Measurements from ENCODE around the gene NBL1.

The NBL1 gene

DNA sequence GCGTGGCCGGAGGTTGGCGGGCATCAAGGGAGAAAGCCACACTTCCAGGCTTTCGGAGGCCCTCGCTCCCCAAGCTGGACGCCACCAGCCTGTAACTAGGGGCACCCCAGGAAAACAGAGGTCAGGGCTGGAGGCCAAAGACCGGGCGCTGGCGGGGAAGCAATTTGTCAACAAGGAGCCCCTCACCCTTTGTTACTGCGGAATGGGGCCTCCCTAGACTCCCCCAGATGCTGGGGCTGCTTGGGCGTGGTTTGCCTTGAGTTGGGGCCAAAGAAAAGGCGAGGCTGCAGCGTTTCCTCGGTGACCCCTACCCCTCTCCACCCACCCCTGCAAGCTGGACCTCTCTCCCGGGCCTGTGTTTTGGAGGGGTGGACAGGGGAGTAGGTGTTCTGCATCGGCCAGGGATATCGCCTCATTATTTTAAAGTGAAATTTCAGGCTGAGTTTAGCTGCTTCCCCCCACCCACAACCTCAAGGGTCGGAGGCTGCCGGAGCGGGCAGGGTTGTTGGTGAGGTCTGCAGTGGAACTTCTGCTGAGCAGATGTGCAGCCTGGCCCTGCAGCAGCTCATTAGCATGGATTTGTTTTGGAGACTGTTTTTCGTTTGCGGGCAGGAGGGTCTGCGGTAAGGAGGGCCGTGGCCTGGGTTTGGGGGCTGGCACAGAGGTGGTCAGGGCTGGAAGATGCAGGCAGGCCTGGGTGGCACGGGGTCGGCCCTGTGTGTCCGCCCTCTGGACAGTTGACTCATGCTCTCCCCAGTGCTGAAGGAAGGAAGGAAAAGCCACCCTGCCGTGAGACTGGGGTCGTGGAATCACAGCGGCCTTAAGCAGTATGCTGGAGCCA is 1.5 kb downstream of the NBL1 start:
- TF ChIP-seq, protein P1, sequence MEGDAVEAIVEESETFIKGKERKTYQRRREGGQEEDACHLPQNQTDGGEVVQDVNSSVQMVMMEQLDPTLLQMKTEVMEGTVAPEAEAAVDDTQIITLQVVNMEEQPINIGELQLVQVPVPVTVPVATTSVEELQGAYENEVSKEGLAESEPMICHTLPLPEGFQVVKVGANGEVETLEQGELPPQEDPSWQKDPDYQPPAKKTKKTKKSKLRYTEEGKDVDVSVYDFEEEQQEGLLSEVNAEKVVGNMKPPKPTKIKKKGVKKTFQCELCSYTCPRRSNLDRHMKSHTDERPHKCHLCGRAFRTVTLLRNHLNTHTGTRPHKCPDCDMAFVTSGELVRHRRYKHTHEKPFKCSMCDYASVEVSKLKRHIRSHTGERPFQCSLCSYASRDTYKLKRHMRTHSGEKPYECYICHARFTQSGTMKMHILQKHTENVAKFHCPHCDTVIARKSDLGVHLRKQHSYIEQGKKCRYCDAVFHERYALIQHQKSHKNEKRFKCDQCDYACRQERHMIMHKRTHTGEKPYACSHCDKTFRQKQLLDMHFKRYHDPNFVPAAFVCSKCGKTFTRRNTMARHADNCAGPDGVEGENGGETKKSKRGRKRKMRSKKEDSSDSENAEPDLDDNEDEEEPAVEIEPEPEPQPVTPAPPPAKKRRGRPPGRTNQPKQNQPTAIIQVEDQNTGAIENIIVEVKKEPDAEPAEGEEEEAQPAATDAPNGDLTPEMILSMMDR (IDR thresholded peaks at IDR 0.05; ENCODE audit: borderline replicate concordance, control extremely low read depth, extremely low read depth, insufficient read depth, missing control alignments) = no peak
- DNase-seq (ENCODE audit: low spot score) = no peak
- in situ Hi-C loops (cut with MboI; ENCODE audit: low sequenced_read_pairs, unreplicated experiment) = no loop called here

DNA sequence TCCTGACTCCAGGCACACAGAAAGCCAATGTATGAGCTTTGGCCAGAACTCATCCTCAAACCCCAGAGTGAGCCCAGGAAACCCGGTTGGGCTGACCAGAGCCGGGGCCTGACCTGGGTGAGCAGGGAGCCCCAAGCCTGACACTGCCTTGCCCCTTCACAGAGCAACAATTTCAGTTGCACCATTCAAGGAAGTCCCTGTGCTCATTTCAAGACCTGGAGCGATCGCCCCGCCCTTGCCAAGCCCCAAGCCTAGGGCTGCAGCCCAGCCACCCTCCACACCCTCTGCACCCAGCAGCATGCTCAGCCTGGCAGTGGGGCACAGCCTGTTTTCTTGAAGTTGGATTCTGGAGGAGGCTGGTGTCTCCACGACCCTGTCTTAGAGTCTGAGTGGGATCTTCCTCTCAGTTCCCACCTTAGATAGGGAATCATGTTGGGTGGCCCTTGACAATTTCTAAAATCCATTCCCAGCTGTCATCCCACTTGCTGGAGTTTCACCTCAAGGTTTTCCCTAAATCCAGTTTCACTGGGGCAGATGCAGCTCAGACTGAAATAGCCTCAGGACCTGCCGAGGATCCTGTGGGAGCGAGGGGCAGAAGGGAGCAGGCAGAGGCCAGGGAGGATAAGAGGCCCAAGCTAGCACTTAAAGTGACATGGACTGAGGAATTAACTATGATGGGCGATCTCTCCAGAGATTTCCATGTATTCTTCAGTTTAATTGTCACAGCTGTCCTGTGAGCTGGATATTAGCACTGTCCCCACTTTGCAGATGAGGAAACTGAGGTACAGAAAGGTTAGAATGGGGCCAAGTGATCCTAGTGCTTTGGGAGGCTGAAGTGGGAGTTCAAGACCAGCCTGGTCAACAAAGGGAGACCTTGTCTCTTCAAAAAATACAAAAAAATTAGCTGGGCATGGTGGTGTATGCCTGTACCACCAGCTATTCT is 2.5 kb downstream of the NBL1 start:
- in situ Hi-C loops (cut with MboI; ENCODE audit: low sequenced_read_pairs, unreplicated experiment) = no loop called here
- TF ChIP-seq, protein P1 (IDR thresholded peaks at IDR 0.05; ENCODE audit: borderline replicate concordance, control extremely low read depth, extremely low read depth, insufficient read depth, missing control alignments) = no peak
- no peak for DNase-seq (ENCODE audit: low spot score)

DNA sequence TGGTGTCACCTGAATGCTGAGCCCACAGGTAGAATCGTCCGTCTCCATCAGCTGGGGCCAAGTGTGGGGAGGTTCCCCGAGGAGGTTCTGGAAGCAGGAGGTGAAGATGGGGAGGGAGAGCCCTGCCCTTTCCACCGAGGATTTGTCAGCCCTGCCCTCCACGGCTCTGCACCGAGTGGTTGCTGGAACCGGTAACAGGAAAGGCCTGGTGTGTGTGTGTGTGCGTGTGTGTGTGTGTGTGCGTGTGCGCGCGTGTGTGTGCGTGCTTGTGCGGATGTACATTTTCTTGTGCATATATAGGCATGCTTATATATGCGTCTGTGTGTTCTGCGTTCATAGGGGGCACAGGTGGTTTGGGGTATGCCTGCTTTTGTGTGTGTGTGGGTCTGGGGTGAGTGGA is 3.5 kb downstream of the NBL1 start:
- TF ChIP-seq, protein P1 (IDR thresholded peaks at IDR 0.05; ENCODE audit: borderline replicate concordance, control extremely low read depth, extremely low read depth, insufficient read depth, missing control alignments) = no peak
- no peak for DNase-seq (ENCODE audit: low spot score)
- in situ Hi-C loops (cut with MboI; ENCODE audit: low sequenced_read_pairs, unreplicated experiment) = no loop called here

DNA sequence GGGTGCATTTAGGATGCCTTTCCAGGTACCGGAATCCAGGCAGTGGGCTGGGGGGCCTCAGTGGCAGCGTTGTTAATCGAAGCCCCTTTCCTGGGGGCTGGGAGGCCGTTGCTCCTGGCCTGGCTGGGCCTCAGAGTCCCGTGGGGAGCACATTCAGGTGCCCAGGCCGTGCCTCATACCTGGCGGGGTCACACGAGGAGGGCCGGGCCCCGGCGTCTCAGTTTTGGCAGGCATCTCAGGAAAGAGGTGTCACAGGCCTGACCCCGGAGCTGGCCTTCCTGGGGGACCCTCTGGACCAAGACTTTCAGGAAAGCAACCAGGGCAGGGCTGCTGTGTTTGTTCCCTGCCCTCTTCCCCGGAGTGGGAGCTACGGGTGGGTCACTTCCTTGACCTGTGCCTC is 4.1 kb downstream of the NBL1 start:
- no peak for DNase-seq (ENCODE audit: low spot score)
- in situ Hi-C loops (cut with MboI; ENCODE audit: low sequenced_read_pairs, unreplicated experiment) = no loop called here
- TF ChIP-seq, protein P1 (IDR thresholded peaks at IDR 0.05; ENCODE audit: borderline replicate concordance, control extremely low read depth, extremely low read depth, insufficient read depth, missing control alignments) = no peak

DNA sequence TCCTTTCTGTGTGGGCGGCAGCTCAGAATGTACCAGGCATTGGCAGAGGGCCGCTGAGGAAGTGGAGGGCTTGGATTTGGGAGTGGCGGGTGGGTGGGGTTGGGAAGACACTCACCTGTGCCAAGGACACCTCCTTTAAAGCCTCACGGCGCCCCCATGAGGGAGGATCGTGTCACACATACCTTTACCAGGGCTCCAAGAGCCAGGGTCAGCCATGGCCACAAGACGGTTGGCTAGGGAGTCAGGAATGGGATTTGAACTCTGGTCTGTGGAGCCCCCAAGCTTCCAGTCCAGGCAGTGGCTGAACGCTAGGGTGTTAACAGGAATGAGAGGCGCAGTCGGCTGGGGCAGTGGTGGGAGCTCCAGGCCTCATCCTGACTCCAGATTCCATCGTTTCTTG is 4.6 kb downstream of the NBL1 start:
- in situ Hi-C loops (cut with MboI; ENCODE audit: low sequenced_read_pairs, unreplicated experiment) = no loop called here
- TF ChIP-seq, protein P1 (IDR thresholded peaks at IDR 0.05; ENCODE audit: borderline replicate concordance, control extremely low read depth, extremely low read depth, insufficient read depth, missing control alignments) = no peak
- DNase-seq (ENCODE audit: low spot score) = no peak

DNA sequence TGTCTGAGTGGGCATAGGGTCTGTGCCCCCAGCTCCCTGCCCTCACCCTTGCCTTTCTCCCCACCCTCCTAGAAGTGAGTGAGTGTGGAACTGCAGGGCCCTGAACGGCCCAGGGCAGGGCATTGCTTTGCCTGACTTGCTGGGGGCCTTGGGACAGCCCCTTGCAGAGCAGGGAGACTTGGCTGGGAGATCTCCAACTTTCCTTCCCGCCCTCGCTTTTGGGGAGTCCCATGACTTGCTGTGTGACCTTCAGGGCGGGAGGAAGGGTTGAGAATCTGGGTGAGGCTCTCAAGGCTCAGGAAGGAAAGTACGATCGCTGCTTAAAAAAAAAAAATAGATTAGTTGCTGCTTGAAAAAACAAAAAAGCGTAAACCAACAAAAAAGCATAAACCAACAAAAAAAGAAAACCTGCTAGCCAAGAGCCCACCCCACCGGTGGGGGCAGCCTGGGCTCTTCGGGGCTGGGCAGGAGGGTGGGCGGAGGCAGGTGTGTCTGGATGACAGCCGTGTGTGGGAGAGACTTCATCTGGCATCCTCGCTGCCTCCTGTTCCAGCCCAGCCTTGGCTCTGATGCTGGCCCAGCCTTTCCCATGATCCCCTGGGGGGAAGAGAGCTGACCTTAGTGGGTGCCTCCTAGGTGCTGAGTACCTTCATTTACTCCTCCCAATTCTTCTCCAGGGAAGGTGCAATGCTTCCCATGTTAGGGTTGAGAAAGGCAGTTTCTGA is 6.5 kb downstream of the NBL1 start:
- no peak for DNase-seq (ENCODE audit: low spot score)
- in situ Hi-C loops (cut with MboI; ENCODE audit: low sequenced_read_pairs, unreplicated experiment) = loop anchor here (10.0 kb wide), 1 partner anchor 316 kb away; no protein-coding TSS in a partner anchor
- TF ChIP-seq, protein P1 (IDR thresholded peaks at IDR 0.05; ENCODE audit: borderline replicate concordance, control extremely low read depth, extremely low read depth, insufficient read depth, missing control alignments) = no peak

Data from GM13976 (cell line).